Mesendoderm (in vitro differentiated cells): Measurements from ENCODE around the gene MRPS2.

Source experiments
- DNase-seq: peaks from one replicate; pipeline ENCODE4 v3.0.0; 2013
- H2AK5ac ChIP-seq: 2 replicates; pipeline ENCODE4 v1.6.1; 2013; ENCODE audit warnings: low read length, inconsistent platforms
- H2BK120ac ChIP-seq: 2 replicates; pipeline ENCODE4 v1.6.1; 2013; ENCODE audit warnings: low read depth, mild to moderate bottlenecking, low read length, moderate library complexity, mixed read lengths
- H2BK15ac ChIP-seq: replicated peaks from 2 replicates; pipeline ENCODE4 v1.6.1; 2013; ENCODE audit warnings: low read depth, mild to moderate bottlenecking, moderate library complexity
- H2BK5ac ChIP-seq: 2 replicates; pipeline ENCODE4 v1.6.1; 2013; ENCODE audit warnings: low read length, inconsistent platforms
- H3K18ac ChIP-seq: 2 replicates; pipeline ENCODE4 v1.6.1; 2013; ENCODE audit warnings: mild to moderate bottlenecking, low read length, mixed read lengths
- H3K23ac ChIP-seq: one replicate; pipeline ENCODE4 v1.6.1; 2013; ENCODE audit warnings: low read length
- H3K27ac ChIP-seq: 2 replicates; pipeline ENCODE4 v1.5.1; 2013; ENCODE audit warnings: low read depth, mild to moderate bottlenecking, inconsistent platforms, low read length, moderate library complexity
- H3K27me3 ChIP-seq: 2 replicates; pipeline ENCODE4 v1.6.1; 2013; ENCODE audit warnings: low read length, control low read depth, mild to moderate bottlenecking, inconsistent platforms; ENCODE audit not compliant: insufficient read depth, poor library complexity
- H3K36me3 ChIP-seq: 2 replicates; pipeline ENCODE4 v1.6.1; 2013; ENCODE audit warnings: low read length, inconsistent platforms; ENCODE audit not compliant: control insufficient read depth, insufficient read depth
- H3K4ac ChIP-seq: one replicate; pipeline ENCODE4 v1.6.1; 2013; ENCODE audit warnings: low read depth, mild to moderate bottlenecking, low read length, moderate library complexity
- H3K4me1 ChIP-seq: 2 replicates; pipeline ENCODE4 v1.6.1; 2013; ENCODE audit warnings: low read depth, low read length, inconsistent platforms; ENCODE audit not compliant: control insufficient read depth
- H3K4me2 ChIP-seq: 2 replicates; pipeline ENCODE4 v1.6.1; 2013; ENCODE audit warnings: low read length
- H3K4me3 ChIP-seq: 2 replicates; pipeline ENCODE4 v1.5.1; 2013; ENCODE audit warnings: mild to moderate bottlenecking, low read length
- H3K56ac ChIP-seq: one replicate; pipeline ENCODE4 v1.6.1; 2013; ENCODE audit warnings: low read length
- H3K79me1 ChIP-seq: 2 replicates; pipeline ENCODE4 v1.6.1; 2013; ENCODE audit warnings: low read length, inconsistent platforms
- H3K79me2 ChIP-seq: 2 replicates; pipeline ENCODE4 v1.6.1; 2013; ENCODE audit warnings: mild to moderate bottlenecking, low read length; ENCODE audit not compliant: control insufficient read depth, insufficient read depth
- H3K9ac ChIP-seq: 2 replicates; pipeline ENCODE4 v1.6.1; 2013; ENCODE audit warnings: low read length, inconsistent platforms
- H4K5ac ChIP-seq: one replicate; pipeline ENCODE4 v1.6.1; 2013; ENCODE audit warnings: low read length
- H4K8ac ChIP-seq: one replicate; pipeline ENCODE4 v1.6.1; 2013; ENCODE audit warnings: low read depth, mild to moderate bottlenecking, control low read depth, low read length, moderate library complexity
- WGBS: extraction: QIAGEN DNeasy Blood & Tissue Kit; methylation state at CpG from one replicate; pipeline ENCODE4 v1.1.7; 2013; ENCODE audit warnings: low lambda C conversion rate, missing lambda C conversion rate; ENCODE audit not compliant: insufficient coverage; ENCODE audit errors: extremely low coverage; 5-methylcytosine and 5-hydroxymethylcytosine counted together

MRPS2 gene

GRCh38 chr9:135482015-135482754 lies 18.3 kb upstream of the MRPS2 start:
- no peak overlapping the region for H2AK5ac ChIP-seq
- H4K8ac ChIP-seq = no peak overlapping the region
- WGBS = no CpG with 5 or more reads among the region's 8 CpGs
- no peak overlapping the region for H3K4me2 ChIP-seq
- no peak overlapping the region for H3K56ac ChIP-seq
- H3K4me1 ChIP-seq = no peaks in the 10 kb centered on the region
- no peak for DNase-seq
- no peak overlapping the region for H3K4ac ChIP-seq
- H3K9ac ChIP-seq = no peak overlapping the region
- H3K4me3 ChIP-seq = no peak overlapping the region
- H3K18ac ChIP-seq = no peak overlapping the region
- no peak overlapping the region for H3K27ac ChIP-seq
- no peaks in the 10 kb centered on the region for H3K27me3 ChIP-seq
- no peak overlapping the region for H2BK15ac ChIP-seq
- no peak overlapping the region for H4K5ac ChIP-seq
- peaks cover 3% of the 10 kb centered on the region for H3K79me1 ChIP-seq
- H3K36me3 ChIP-seq = peaks cover 8% of the 10 kb centered on the region
- H2BK120ac ChIP-seq = no peak overlapping the region
- H2BK5ac ChIP-seq = no peak overlapping the region
- H3K23ac ChIP-seq = no peak overlapping the region
- peaks cover 3% of the 10 kb centered on the region for H3K79me2 ChIP-seq

GRCh38 chr9:135484460-135485277 lies 15.8 kb upstream of the MRPS2 start:
- Histone ChIP-seq H2AK5ac (no peak overlapping the region), H3K79me1 (peaks cover 3% of the 10 kb centered on the region), H3K56ac (no peak overlapping the region), H2BK15ac (no peak overlapping the region), H4K8ac (no peak overlapping the region), H3K4me3 (no peak overlapping the region), H3K36me3 (peaks cover 10% of the 10 kb centered on the region), H3K4me2 (no peak overlapping the region), H3K4ac (no peak overlapping the region), H3K79me2 (peaks cover 3% of the 10 kb centered on the region), H3K27ac (no peak overlapping the region), H3K4me1 (no peaks in the 10 kb centered on the region), H3K9ac (no peak overlapping the region), H3K27me3 (no peaks in the 10 kb centered on the region), H3K18ac (no peak overlapping the region), H3K23ac (no peak overlapping the region), H2BK120ac (no peak overlapping the region), H2BK5ac (no peak overlapping the region), H4K5ac (no peak overlapping the region)
- no peak for DNase-seq
- WGBS = no CpG with 5 or more reads among the region's 47 CpGs

GRCh38 chr9:135485385-135485784 lies 15.1 kb upstream of the MRPS2 start:
- Histone ChIP-seq H3K9ac (no peak overlapping the region), H3K4me3 (no peak overlapping the region), H2BK15ac (no peak overlapping the region), H3K4ac (no peak overlapping the region), H3K79me1 (peaks cover 3% of the 10 kb centered on the region), H3K4me2 (no peak overlapping the region), H2AK5ac (no peak overlapping the region), H4K8ac (no peak overlapping the region), H3K27ac (no peak overlapping the region), H3K36me3 (peaks cover 10% of the 10 kb centered on the region), H3K18ac (no peak overlapping the region), H2BK5ac (no peak overlapping the region), H3K4me1 (no peaks in the 10 kb centered on the region), H2BK120ac (no peak overlapping the region), H3K27me3 (no peaks in the 10 kb centered on the region), H3K56ac (no peak overlapping the region), H3K79me2 (peaks cover 3% of the 10 kb centered on the region), H3K23ac (no peak overlapping the region), H4K5ac (no peak overlapping the region)
- DNase-seq = no peak
- WGBS = no CpG with 5 or more reads among the region's 25 CpGs

- Histone ChIP-seq H3K18ac (no peak overlapping the region), H2AK5ac (no peak overlapping the region), H3K56ac (no peak overlapping the region), H4K5ac (no peak overlapping the region), H3K4me2 (no peak overlapping the region), H3K79me2 (peaks cover 3% of the 10 kb centered on the region), H3K4me3 (no peak overlapping the region), H3K27me3 (no peaks in the 10 kb centered on the region), H3K36me3 (peaks cover 10% of the 10 kb centered on the region), H3K23ac (no peak overlapping the region), H2BK5ac (no peak overlapping the region), H3K4me1 (no peaks in the 10 kb centered on the region), H3K9ac (no peak overlapping the region), H3K79me1 (peaks cover 3% of the 10 kb centered on the region), H2BK120ac (no peak overlapping the region), H2BK15ac (no peak overlapping the region), H3K4ac (no peak overlapping the region), H4K8ac (no peak overlapping the region), H3K27ac (no peak overlapping the region)
- WGBS = no CpG with 5 or more reads among the region's 21 CpGs
- no peak for DNase-seq
These were observed 14.7 kb upstream of the MRPS2 start for GRCh38 chr9:135485832-135486231.

GRCh38 chr9:135486267-135487065 lies 14.0 kb upstream of the MRPS2 start:
- H4K5ac ChIP-seq = no peak overlapping the region
- no peaks in the 10 kb centered on the region for H3K4me1 ChIP-seq
- H3K79me1 ChIP-seq = peaks cover 3% of the 10 kb centered on the region
- H3K56ac ChIP-seq = no peak overlapping the region
- H2AK5ac ChIP-seq = no peak overlapping the region
- no peak overlapping the region for H3K23ac ChIP-seq
- no peak overlapping the region for H3K9ac ChIP-seq
- H3K18ac ChIP-seq = no peak overlapping the region
- no peak for DNase-seq
- H4K8ac ChIP-seq = no peak overlapping the region
- no peak overlapping the region for H2BK5ac ChIP-seq
- peaks cover 3% of the 10 kb centered on the region for H3K79me2 ChIP-seq
- no peak overlapping the region for H3K4me3 ChIP-seq
- WGBS = no CpG with 5 or more reads among the region's 33 CpGs
- no peak overlapping the region for H2BK120ac ChIP-seq
- H3K36me3 ChIP-seq = peaks cover 10% of the 10 kb centered on the region
- H3K4ac ChIP-seq = no peak overlapping the region
- no peaks in the 10 kb centered on the region for H3K27me3 ChIP-seq
- no peak overlapping the region for H2BK15ac ChIP-seq
- H3K4me2 ChIP-seq = no peak overlapping the region
- no peak overlapping the region for H3K27ac ChIP-seq
